HG03432 (cell line): ENCODE measurements around the gene BTBD9.
"Not testable (repeated sequence)": the region's sequence is repeated elsewhere in the genome, so short reads cannot be mapped to it uniquely, and the experiment has no call there.

Experiments
- ATAC-seq: cut with Tn5 transposase; IDR thresholded peaks from one replicate; pipeline ENCODE4 v1.9.1; 2021; ENCODE audit warnings: mild to moderate bottlenecking, moderate library complexity; ENCODE audit not compliant: unreplicated experiment

The BTBD9 gene

DNA sequence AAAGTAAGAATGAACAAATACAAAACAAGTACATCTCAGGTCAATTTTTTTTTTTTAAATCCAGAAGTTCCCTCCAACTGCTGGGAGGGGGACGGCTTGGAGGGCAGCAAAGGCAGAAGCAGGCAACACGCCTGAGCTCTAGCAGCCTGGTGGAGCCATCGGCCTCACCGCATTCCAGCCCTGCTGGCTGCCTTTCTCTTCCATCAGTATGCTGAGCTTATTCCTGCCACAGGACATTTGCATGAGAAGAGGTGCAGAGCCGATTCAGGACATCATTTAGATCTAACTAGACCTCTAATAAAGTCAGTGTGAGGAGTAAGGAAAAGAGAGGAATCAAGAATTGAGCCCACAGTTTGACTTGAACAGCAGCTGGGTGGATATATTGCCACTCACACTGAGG, 501.4 kb downstream of the BTBD9 start:
- no peak for ATAC-seq

DNA sequence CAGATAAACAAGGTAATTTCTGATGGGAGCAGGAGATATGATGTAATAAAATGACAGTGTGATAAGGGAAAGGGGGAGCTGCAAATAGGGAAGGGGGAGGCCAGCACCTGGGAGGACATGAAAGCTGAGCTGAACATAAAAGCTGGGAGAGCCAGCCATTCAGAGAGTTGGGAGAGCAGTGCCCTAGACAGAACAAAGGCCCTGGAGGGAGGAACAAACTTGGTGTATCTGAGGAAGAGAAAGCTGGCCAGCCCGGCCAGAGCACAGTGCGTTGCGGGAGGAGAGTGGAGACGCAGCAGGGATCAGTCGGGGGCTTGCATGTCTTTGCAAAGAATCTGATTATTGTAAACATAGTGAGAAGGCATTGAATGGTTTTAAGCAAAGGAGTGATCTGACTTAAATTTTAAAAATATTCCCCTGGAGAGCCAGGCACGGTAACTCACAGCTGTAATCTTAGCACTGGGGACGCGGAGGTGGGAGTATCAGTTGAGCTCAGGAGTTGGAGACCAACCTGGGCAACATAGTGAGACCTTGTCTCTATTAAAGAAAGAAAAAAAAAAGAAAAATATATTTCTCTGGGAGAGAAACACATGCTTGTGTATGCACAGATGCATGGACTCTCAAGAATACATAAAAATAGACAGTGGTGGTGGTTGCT, 502.0 kb downstream of the BTBD9 start:
- no peak for ATAC-seq

DNA sequence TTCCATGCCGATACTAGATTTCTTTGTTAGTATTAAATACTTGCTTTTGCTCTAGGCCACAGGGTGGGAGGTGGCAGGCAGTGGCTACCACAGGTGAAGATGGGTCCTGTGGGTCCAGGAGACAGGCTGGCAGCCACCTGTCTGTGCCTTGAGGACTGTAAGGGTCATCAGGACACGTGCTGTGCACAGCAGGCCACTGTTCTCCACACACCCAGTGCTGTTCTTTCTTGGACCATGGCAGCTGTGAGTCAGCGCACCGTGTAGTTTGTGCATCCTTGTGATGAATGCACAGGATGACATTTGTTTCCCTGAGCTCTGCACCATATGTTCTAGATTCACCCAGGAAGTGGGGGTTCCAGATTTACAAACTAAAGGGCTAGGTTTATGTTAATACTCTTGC, 503.2 kb downstream of the BTBD9 start:
- ATAC-seq, result no peak

DNA sequence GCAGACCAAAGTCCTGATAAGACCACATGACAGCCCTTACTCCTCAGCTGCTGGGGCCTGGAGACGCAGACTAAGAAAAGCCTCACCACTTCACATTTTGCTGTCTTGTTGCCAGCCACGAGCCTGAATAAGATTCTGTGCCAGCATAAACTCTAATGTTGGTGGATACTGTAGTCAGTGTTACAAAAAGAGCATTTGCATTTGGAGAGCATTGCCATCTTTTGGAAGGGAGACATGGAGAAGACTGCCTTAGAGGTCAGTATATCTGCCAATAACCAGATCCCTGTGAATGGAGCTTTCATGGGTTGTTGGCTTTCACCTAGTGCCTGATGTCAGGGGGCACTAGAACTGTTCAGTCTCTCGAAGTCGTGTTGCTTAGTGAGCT, 505.0 kb downstream of the BTBD9 start:
- ATAC-seq, result no peak

DNA sequence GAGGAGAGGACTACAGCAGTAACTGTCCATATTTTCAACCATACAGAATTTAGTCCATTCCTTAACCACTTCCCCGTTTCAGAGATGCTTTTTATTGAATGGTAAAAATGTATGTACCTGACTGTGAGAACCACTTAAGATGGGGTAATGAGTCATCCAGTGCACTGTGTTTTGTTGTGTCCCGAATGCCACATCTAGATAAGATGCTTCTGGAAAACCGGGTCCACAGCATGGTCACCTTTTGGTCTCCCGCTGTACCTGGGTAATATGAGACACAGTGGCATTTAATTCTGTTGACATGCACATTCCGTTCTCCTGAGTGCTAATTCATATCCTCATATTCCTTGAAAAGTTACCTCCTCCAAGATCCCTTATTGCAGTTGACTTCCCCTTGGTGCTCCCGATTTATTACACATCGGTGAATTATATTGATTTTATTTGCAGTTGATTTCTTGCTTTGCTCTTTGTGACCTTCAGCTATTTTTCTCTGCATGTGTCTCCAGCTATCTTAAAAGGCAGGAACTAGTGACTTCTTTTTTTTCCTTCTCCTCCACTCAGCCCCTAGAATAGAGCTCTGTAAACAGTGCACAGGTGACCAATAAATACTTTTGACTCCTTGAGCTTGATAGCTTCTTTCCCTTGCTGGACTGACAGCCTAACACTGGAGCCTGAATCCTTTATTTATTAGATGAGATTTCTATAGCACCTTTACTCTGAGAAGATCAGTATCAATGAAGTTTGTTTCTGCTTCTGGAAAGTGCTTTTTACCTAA, 505.6 kb downstream of the BTBD9 start:
- no peak for ATAC-seq

DNA sequence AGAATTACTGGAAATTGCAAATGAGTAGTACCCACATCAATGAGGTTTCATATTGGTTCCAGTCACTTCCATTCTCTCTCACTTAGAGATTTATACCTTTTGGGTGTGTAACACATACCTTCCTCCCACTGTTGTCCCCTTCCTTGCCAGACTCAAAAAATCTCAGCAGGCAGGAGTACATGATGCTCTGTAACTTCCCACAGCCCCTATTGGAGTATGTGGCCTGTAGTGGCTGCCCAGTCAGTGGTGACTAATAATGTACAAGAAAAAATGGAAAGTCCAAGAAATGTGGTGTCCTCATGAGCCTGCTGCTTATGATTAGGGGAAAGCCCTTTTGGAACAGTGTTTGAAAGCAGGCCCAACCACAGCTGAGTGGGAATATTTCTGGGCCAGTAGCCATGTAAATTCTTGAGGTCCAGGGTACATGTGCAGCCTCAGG, 508.2 kb downstream of the BTBD9 start:
- ATAC-seq, result no peak

DNA sequence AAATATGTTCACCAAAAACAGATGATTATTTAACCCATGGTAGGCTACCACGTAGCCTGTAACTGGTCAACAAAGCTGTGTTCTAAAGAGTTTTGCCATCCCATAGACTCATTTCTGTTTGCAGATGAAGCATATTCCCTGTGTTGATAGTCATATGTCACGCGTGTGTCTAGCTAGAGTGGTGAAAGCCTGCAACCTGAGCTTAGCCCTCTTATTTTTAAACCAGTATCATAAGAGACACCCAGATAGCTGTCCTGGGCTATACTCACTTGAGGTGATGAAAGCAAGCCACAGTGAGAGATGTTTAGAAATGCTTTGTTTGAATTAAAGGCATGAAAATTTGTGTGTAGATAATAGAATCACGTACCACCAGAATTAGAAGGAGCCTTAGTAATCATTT, 512.4 kb downstream of the BTBD9 start:
- ATAC-seq, result no peak

DNA sequence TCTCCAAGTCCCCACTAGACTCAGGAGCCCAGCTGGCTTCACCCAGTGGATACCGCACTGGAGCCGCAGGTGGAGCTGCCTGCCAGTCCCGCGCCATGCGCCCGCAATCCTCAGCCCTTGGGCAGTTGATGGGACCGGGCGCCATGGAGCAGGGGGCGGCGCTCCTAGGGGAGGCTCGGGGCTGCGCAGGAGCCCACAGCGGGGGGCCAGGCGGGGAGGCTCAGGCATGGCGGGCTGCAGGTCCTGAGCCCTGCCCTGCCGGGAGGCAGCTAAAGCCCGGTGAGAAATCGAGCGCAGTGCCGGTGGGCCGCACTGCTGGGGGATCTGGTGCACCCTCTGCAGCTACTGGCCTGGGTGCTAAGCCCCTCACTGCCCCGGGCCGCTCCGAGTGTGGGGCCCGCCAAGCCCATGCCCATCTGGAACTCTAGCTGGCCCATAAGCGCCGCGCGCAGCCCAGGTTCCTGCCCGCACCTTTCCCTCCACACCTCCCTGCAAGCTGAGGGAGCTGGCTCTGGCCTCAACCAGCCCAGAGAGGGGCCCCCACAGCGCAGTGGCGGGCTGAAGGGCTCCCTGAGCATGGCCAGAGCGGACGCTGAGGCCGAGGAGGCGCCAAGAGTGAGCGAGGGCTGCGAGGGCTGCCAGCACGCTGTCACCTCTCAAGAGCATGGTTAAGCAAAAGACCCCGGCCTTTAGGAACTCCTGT, 515.4 kb downstream of the BTBD9 start:
- not testable (repeated sequence) for ATAC-seq

DNA sequence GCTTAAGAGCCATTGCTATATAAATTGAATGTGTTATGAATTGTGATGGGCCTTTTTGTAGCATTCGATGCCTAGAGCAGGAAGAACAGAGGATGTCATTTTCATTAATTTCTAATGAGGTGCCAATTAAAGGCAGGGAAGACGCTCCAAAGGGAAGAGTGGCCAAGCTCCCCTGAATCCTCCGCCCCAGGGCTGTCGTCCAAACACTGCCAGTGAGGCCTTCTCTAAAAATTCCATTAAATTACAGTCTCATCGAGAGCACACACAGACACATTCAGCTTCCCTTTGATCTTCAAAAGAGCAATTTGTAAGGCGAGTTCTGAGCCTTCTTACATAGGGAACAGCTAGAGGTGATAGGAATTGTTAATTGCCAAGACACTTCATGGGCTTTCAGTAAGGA, 520.2 kb downstream of the BTBD9 start:
- ATAC-seq, result no peak

DNA sequence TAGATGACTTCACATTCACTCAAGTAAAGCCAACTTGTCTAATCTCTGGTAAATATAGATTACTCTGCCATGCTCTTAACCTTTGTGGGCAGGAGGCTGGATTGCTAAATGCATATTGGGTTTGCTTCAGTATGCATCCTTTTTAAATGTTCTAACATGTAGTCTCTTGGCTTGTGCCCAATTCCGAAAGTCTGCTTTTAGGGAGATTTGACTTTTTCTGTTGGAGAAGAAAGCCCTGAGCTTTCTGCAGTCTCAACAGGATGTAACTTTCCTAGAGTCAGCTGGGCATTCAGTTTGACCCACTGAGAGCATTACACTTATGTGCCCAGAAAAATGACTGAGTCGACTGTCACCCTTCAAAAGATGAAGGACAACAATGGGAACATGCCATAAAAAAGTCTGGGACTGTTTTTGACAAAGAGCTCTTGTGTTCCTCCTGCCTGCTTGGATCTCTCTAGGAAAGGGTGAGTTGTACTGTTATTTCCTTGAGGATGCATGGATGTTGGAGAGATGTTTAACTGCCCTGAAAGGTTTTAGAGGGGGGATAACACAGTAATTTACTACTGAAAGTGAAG, 520.9 kb downstream of the BTBD9 start:
- ATAC-seq, result no peak
